Thyroid gland (tissue), 4 donors: ENCODE results near the gene SRPK1. TPM values are rescaled to one million over a fixed set of nuclear protein-coding genes. Genes with fewer than 3 reads are reported as not detected.
A peak's percentile ranks its signal among the peaks of the same experiment; 100 is the strongest.

Source experiments
- DNase-seq, 2 donors: peaks; one replicate each; pipeline ENCODE4 v3.0.0-alpha.2; 2019
- H3K27ac ChIP-seq, 3 donors: fragments of 200-600 bp; sonication (generic); 1 replicate in 2 of 3; 2 replicates in 1 of 3; pipeline ENCODE4 v1.5.1; 2016 to 2019; ENCODE audit warnings: mild to moderate bottlenecking in 1 of 3, moderate library complexity in 1 of 3
- H3K27me3 ChIP-seq: fragments of 200-600 bp; sonication (generic); one replicate; pipeline ENCODE4 v1.5.1; 2019
- H3K36me3 ChIP-seq, 2 donors: fragments of 200-600 bp; sonication (generic); one replicate each; pipeline ENCODE4 v1.5.1; 2016 to 2019
- H3K4me1 ChIP-seq, 2 donors: fragments of 200-600 bp; sonication (generic); one replicate each; pipeline ENCODE4 v1.5.1; 2017 to 2019
- H3K4me3 ChIP-seq, 3 donors: fragments of 200-600 bp; sonication (generic); replicated peaks in 1 of 3; 1 replicate in 2 of 3; 2 replicates in 1 of 3; pipeline ENCODE4 v1.5.1; 2016; ENCODE audit warnings: mild to moderate bottlenecking in 1 of 3
- H3K9me3 ChIP-seq: fragments of 200-600 bp; sonication (generic); one replicate; pipeline ENCODE4 v1.5.1; 2017
- POLR2A ChIP-seq, 2 donors: fragments of 450-650 bp; IDR thresholded peaks; one replicate each; pipeline ENCODE4 v1.6.1; 2017; ENCODE audit warnings: antibody characterized with exemption in 2 of 2, mild to moderate bottlenecking in 2 of 2, moderate library complexity in 1 of 2
- WGBS, 2 donors: methylation state at CpG; one replicate each; pipeline ENCODE4 v1.1.5; 2017; 5-methylcytosine and 5-hydroxymethylcytosine counted together
- intact Hi-C: fragments of 100-400 bp; cut with DNase I; formaldehyde crosslinking; loops from one replicate; pipeline ENCODE4 v1.15.1; 2023
- total RNA-seq, 4 donors: library from RNA; depleted of rRNA; stranded (reverse); fragments of >200 nt; gene quantifications; one replicate each; pipeline ENCODE4 v1.2.3, GENCODE V29; 2016
- TF ChIP-seq, protein P1 (sequence below), 6 experiments: fragments of 200-600 bp in 3 of 6; fragments of 450-650 bp in 3 of 6; sonication (generic) in 3 of 6; IDR thresholded peaks; one replicate each; pipeline ENCODE4 v1.5.1; 2016 to 2019; ENCODE audit warnings: antibody characterized with exemption in 6 of 6, mild to moderate bottlenecking in 2 of 6, inconsistent platforms in 1 of 6, moderate library complexity in 1 of 6

The SRPK1 gene
- total RNA-seq, 4 donors from 2014 or later, result 34.3 to 54.7 (median 50.7) TPM

GRCh38 chr6:35794536-35795452 lies 126.1 kb downstream of the SRPK1 start:
- Histone ChIP-seq H3K36me3 (no peaks in the 10 kb centered on the region), H3K9me3 (no peaks in the 10 kb centered on the region), H3K4me3 (no peak overlapping the region), H3K4me1 (no peaks in the 10 kb centered on the region), H3K27ac (no peak overlapping the region), H3K27me3 (no peaks in the 10 kb centered on the region)
- no peak for DNase-seq
- WGBS, 2 donors, result 91 to 93% methylated on average over 17 of the region's 17 CpGs
- intact Hi-C loops, result no loop called here
- no peak for TF ChIP-seq POLR2A (IDR thresholded peaks at IDR 0.05)

DNA sequence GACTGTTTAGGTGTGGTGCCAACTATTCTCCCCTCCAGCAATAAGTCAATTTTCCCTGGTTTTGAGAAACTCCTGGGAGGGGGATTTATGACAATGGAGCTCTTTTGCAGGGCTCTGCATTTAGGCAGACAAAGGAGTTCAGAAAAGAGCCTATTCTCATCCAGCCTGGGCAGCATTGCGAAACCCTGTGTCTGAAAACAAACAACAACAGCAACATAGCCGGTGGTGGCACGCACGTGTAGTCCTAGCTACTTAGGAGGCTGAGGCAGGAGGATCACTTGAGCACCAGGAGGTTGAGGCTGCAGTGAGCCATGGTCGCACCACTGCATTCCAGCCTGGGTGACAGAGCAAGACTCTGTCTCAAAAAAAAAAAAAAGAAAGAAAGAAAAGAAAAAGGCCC lies 130.2 kb downstream of the SRPK1 start:
- H3K4me1 ChIP-seq, result no peaks in the 10 kb centered on the region
- no peak overlapping the region for H3K27ac ChIP-seq
- no peak for TF ChIP-seq POLR2A (IDR thresholded peaks at IDR 0.05)
- TF ChIP-seq, protein P1, sequence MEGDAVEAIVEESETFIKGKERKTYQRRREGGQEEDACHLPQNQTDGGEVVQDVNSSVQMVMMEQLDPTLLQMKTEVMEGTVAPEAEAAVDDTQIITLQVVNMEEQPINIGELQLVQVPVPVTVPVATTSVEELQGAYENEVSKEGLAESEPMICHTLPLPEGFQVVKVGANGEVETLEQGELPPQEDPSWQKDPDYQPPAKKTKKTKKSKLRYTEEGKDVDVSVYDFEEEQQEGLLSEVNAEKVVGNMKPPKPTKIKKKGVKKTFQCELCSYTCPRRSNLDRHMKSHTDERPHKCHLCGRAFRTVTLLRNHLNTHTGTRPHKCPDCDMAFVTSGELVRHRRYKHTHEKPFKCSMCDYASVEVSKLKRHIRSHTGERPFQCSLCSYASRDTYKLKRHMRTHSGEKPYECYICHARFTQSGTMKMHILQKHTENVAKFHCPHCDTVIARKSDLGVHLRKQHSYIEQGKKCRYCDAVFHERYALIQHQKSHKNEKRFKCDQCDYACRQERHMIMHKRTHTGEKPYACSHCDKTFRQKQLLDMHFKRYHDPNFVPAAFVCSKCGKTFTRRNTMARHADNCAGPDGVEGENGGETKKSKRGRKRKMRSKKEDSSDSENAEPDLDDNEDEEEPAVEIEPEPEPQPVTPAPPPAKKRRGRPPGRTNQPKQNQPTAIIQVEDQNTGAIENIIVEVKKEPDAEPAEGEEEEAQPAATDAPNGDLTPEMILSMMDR (IDR thresholded peaks at IDR 0.05), result no peak
- intact Hi-C loops, result no loop called here
- DNase-seq, result no peak
- H3K36me3 ChIP-seq, result no peaks in the 10 kb centered on the region
- peaks cover 18% of the 10 kb centered on the region for H3K27me3 ChIP-seq
- H3K9me3 ChIP-seq, result no peaks in the 10 kb centered on the region
- no peak overlapping the region for H3K4me3 ChIP-seq
- 76 to 80% methylated on average over 5 of the region's 5 CpGs for WGBS, 2 donors

DNA sequence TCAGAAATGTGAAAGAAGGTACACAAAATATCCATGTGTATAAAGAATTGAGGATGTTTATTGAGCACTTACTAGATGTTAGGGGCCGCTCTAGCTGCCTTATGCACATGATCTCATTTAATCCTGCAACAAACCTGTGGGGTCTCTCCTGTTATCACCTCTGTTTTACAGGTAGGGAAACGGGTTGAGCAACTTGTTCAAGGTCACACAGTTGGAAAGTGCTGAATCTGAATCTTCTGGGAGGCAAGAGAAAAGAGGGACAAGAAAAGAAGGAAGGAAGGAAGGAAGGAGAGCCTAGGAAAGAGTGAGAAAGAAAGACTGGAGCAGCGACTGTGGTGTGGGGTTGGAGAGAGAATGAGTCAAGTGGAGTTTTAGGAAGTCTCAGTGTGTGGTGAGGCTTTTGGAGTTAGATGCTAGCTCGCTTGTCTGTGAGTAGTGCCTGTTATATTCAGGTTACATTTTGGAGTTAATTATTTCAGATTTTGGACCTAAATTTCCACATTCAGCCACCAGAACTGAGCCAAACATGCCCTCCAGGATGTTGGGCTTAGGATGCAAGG lies 132.4 kb downstream of the SRPK1 start:
- TF ChIP-seq POLR2A (IDR thresholded peaks at IDR 0.05), result no peak
- TF ChIP-seq, protein P1 (IDR thresholded peaks at IDR 0.05), result no peak
- DNase-seq, result no peak
- Histone ChIP-seq H3K4me3 (no peak overlapping the region), H3K27ac (no peak overlapping the region), H3K9me3 (no peaks in the 10 kb centered on the region), H3K27me3 (peaks cover 18% of the 10 kb centered on the region), H3K36me3 (no peaks in the 10 kb centered on the region), H3K4me1 (no peaks in the 10 kb centered on the region)
- WGBS, 2 donors, result 68 to 74% methylated on average over 4 of the region's 4 CpGs
- intact Hi-C loops, result no loop called here

GRCh38 chr6:35787266-35788218 lies 133.4 kb downstream of the SRPK1 start:
- TF ChIP-seq, protein P1 (IDR thresholded peaks at IDR 0.05), result no peak
- no peak for TF ChIP-seq POLR2A (IDR thresholded peaks at IDR 0.05)
- DNase-seq, result no peak
- Histone ChIP-seq H3K4me1 (no peaks in the 10 kb centered on the region), H3K9me3 (no peaks in the 10 kb centered on the region), H3K36me3 (no peaks in the 10 kb centered on the region), H3K27me3 (peaks cover 18% of the 10 kb centered on the region), H3K4me3 (no peak overlapping the region), H3K27ac (no peak overlapping the region)
- intact Hi-C loops, result no loop called here
- 85 to 86% methylated on average over 13 of the region's 13 CpGs for WGBS, 2 donors

DNA sequence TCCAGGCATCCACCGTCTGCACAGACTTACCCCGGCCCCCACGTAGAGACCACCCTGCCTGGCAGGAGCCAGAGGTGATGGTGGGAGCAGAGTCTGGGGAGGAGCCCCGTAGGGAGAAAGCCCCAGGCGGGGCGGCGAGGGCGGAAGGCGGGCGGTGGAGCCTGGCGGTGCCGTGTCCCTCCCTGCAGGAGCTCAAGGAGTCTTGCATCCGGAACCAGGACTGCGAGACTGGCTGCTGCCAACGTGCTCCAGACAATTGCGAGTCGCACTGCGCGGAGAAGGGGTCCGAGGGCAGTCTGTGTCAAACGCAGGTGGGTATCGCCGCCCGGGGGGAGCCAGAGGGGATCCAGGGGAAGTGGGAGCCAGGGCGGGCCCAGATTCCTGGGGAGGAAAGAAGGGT lies 134.1 kb downstream of the SRPK1 start:
- peak in 1 of 2 donors; percentile 22 for DNase-seq
- no peak for TF ChIP-seq POLR2A (IDR thresholded peaks at IDR 0.05)
- TF ChIP-seq, protein P1 (IDR thresholded peaks at IDR 0.05), result no peak
- 50 to 66% methylated on average over 25 of the region's 25 CpGs for WGBS, 2 donors

More for the DNA sequence above, 134.1 kb downstream of the SRPK1 start:
- no peak overlapping the region for H3K27ac ChIP-seq
- intact Hi-C loops, result no loop called here
- H3K9me3 ChIP-seq, result no peaks in the 10 kb centered on the region
- H3K4me3 ChIP-seq, result no peak overlapping the region
- peaks cover 18% of the 10 kb centered on the region for H3K27me3 ChIP-seq
- H3K4me1 ChIP-seq, result no peaks in the 10 kb centered on the region
- H3K36me3 ChIP-seq, result no peaks in the 10 kb centered on the region
